Fibroblast of lung (primary cell): Measurements from ENCODE around the gene PATJ.

Source experiments
- EZH2 ChIP-seq: IDR thresholded peaks from 2 replicates; pipeline ENCODE4 v1.5.1; 2012; ENCODE audit warnings: low read length, control low read depth, mild to moderate bottlenecking; ENCODE audit errors: missing control alignments
- TF ChIP-seq, protein P1 (sequence below), 2 donors: IDR thresholded peaks in 1 of 2; conservative IDR thresholded peaks in 1 of 2; 1 replicate in 1 of 2; 2 replicates in 1 of 2; pipeline ENCODE4 v1.5.1; 2011 to 2012; ENCODE audit warnings: low read length in 2 of 2, control low read depth in 1 of 2, inconsistent platforms in 1 of 2, low read depth in 1 of 2, mild to moderate bottlenecking in 1 of 2

DNA sequence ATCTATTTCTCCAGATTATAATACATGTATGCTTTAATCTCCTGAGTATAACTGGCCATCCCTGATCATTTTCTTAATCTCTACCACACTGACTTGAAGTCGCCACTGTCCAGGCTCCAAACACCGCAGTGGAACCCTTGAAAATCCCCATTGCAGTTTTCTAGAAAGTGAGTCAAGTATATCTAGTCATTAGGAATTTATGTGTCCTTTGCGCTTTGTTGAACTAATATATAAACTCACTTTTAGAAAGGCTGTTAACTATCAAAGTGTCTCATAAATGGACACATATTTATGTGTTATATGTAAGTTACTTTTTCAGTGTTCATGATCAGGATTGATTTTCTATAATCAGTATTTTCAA lies 211.5 kb downstream of the PATJ start:
- TF ChIP-seq, protein P1, sequence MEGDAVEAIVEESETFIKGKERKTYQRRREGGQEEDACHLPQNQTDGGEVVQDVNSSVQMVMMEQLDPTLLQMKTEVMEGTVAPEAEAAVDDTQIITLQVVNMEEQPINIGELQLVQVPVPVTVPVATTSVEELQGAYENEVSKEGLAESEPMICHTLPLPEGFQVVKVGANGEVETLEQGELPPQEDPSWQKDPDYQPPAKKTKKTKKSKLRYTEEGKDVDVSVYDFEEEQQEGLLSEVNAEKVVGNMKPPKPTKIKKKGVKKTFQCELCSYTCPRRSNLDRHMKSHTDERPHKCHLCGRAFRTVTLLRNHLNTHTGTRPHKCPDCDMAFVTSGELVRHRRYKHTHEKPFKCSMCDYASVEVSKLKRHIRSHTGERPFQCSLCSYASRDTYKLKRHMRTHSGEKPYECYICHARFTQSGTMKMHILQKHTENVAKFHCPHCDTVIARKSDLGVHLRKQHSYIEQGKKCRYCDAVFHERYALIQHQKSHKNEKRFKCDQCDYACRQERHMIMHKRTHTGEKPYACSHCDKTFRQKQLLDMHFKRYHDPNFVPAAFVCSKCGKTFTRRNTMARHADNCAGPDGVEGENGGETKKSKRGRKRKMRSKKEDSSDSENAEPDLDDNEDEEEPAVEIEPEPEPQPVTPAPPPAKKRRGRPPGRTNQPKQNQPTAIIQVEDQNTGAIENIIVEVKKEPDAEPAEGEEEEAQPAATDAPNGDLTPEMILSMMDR (conservative IDR thresholded peaks at IDR 0.05 in 1 of 2, IDR thresholded peaks at IDR 0.05 in 1 of 2; ENCODE audit: low read depth in 1 of 2, low read length in 2 of 2), result no peak
- TF ChIP-seq EZH2, result no peak
